Vagina (tissue), 2 donors: ENCODE data around the gene LTB4R2. TPM values are rescaled to one million over a fixed set of nuclear protein-coding genes. Genes with fewer than 3 reads are reported as not detected.

Experiments used
- DNase-seq, 2 donors: peaks; one replicate each; pipeline ENCODE4 v3.0.0-alpha.2; 2017; ENCODE audit errors: extremely low spot score in 2 of 2
- H3K27ac ChIP-seq: fragments of 200-600 bp; sonication (generic); one replicate; pipeline ENCODE4 v1.5.1; 2019
- H3K27me3 ChIP-seq: fragments of 200-600 bp; sonication (generic); one replicate; pipeline ENCODE4 v1.5.1; 2019
- H3K36me3 ChIP-seq, 2 donors: fragments of 200-600 bp; sonication (generic); one replicate each; pipeline ENCODE4 v1.5.1; 2017 to 2019
- H3K4me1 ChIP-seq: fragments of 200-600 bp; sonication (generic); one replicate; pipeline ENCODE4 v1.5.1; 2019
- H3K4me3 ChIP-seq, 2 donors: fragments of 200-600 bp; sonication (generic); 1 replicate in 1 of 2; 2 replicates in 1 of 2; pipeline ENCODE4 v1.5.1; 2016 to 2019
- H3K9me3 ChIP-seq: fragments of 200-600 bp; sonication (generic); one replicate; pipeline ENCODE4 v1.5.1; 2019
- CTCF ChIP-seq, 3 experiments: fragments of 450-650 bp in 2 of 3; fragments of 200-600 bp in 1 of 3; sonication (generic) in 1 of 3; IDR thresholded peaks; one replicate each; pipeline ENCODE4 v1.5.1; 2017 to 2019; ENCODE audit warnings: antibody characterized with exemption in 3 of 3, mild to moderate bottlenecking in 2 of 3, moderate library complexity in 2 of 3
- POLR2A ChIP-seq, 2 donors: fragments of 450-650 bp; IDR thresholded peaks; one replicate each; pipeline ENCODE4 v1.6.1; 2017; ENCODE audit warnings: antibody characterized with exemption in 2 of 2, mild to moderate bottlenecking in 2 of 2, moderate library complexity in 2 of 2
- POLR2AphosphoS5 ChIP-seq, 2 donors: sonication (generic); formaldehyde crosslinking; IDR thresholded peaks; one replicate each; pipeline ENCODE4 v1.9.0; 2017; ENCODE audit warnings: antibody characterized with exemption in 2 of 2, mild to moderate bottlenecking in 2 of 2, low read depth in 1 of 2; ENCODE audit not compliant: insufficient read depth in 1 of 2
- intact Hi-C: fragments of 100-400 bp; cut with DNase I; formaldehyde crosslinking; loops from one replicate; pipeline ENCODE4 v1.15.1; 2023
- total RNA-seq: library from RNA; depleted of rRNA; stranded (reverse); fragments of >200 nt; gene quantifications from one replicate; pipeline ENCODE4 v1.2.3, GENCODE V29; 2016

The LTB4R2 gene
- total RNA-seq, 1 donor from 2014 or later, result 66.5 TPM

- Histone ChIP-seq H3K36me3 (peaks cover 0 to 25% of the 10 kb centered on the region in 2 donors), H3K27me3 (no peaks in the 10 kb centered on the region), H3K27ac (no peak overlapping the region), H3K4me3 (no peak overlapping the region), H3K9me3 (no peaks in the 10 kb centered on the region), H3K4me1 (peaks cover 6% of the 10 kb centered on the region)
- DNase-seq, result no peak
- intact Hi-C loops, result no loop called here
- TF ChIP-seq POLR2AphosphoS5 (IDR thresholded peaks at IDR 0.05; ENCODE audit: insufficient read depth in 1 of 2, low read depth in 1 of 2) (no peak), POLR2A (IDR thresholded peaks at IDR 0.05) (no peak)
Observed at GRCh38 chr14:24286996-24287395, 22.9 kb upstream of the LTB4R2 start.

GRCh38 chr14:24289649-24290280, 20.2 kb upstream of the LTB4R2 start:
- H3K4me3 ChIP-seq, result no peak overlapping the region
- no peaks in the 10 kb centered on the region for H3K9me3 ChIP-seq
- intact Hi-C loops, result no loop called here
- DNase-seq, result no peak
- H3K27me3 ChIP-seq, result no peaks in the 10 kb centered on the region
- TF ChIP-seq POLR2AphosphoS5 (IDR thresholded peaks at IDR 0.05; ENCODE audit: insufficient read depth in 1 of 2, low read depth in 1 of 2) (no peak), POLR2A (IDR thresholded peaks at IDR 0.05) (no peak), CTCF (IDR thresholded peaks at IDR 0.05) (no peak)
- no peak overlapping the region for H3K27ac ChIP-seq
- H3K36me3 ChIP-seq, result peaks cover 0 to 32% of the 10 kb centered on the region in 2 donors
- peaks cover 6% of the 10 kb centered on the region for H3K4me1 ChIP-seq

- Histone ChIP-seq H3K27ac (no peak overlapping the region), H3K27me3 (no peaks in the 10 kb centered on the region), H3K36me3 (peaks cover 0 to 39% of the 10 kb centered on the region in 2 donors), H3K9me3 (no peaks in the 10 kb centered on the region), H3K4me1 (peaks cover 4% of the 10 kb centered on the region), H3K4me3 (no peak overlapping the region)
- TF ChIP-seq POLR2A (IDR thresholded peaks at IDR 0.05) (no peak), CTCF (IDR thresholded peaks at IDR 0.05) (no peak), POLR2AphosphoS5 (IDR thresholded peaks at IDR 0.05; ENCODE audit: insufficient read depth in 1 of 2, low read depth in 1 of 2) (no peak)
- intact Hi-C loops, result no loop called here
- DNase-seq, result no peak
Observed at GRCh38 chr14:24290746-24291145, 19.2 kb upstream of the LTB4R2 start.

GRCh38 chr14:24291446-24292117, 18.4 kb upstream of the LTB4R2 start:
- H3K36me3 ChIP-seq, result peaks cover 0 to 43% of the 10 kb centered on the region in 2 donors
- intact Hi-C loops, result no loop called here

More at GRCh38 chr14:24291446-24292117, 18.4 kb upstream of the LTB4R2 start:
- no peaks in the 10 kb centered on the region for H3K27me3 ChIP-seq
- TF ChIP-seq CTCF (IDR thresholded peaks at IDR 0.05) (no peak), POLR2AphosphoS5 (IDR thresholded peaks at IDR 0.05; ENCODE audit: insufficient read depth in 1 of 2, low read depth in 1 of 2) (no peak), POLR2A (IDR thresholded peaks at IDR 0.05) (no peak)
- peaks cover 2% of the 10 kb centered on the region for H3K4me1 ChIP-seq
- no peak overlapping the region for H3K4me3 ChIP-seq
- no peak for DNase-seq
- H3K27ac ChIP-seq, result no peak overlapping the region
- H3K9me3 ChIP-seq, result no peaks in the 10 kb centered on the region
